DND-41 (cell line): ENCODE results near the gene DGKI.

Experiments
- EZH2 ChIP-seq: IDR thresholded peaks from 3 replicates; pipeline ENCODE4 v1.6.1; 2012; ENCODE audit warnings: borderline replicate concordance, low read depth, mild to moderate bottlenecking, moderate library complexity, low read length, inconsistent platforms; ENCODE audit not compliant: severe bottlenecking
- TF ChIP-seq, protein P1 (sequence below): IDR thresholded peaks from 2 replicates; pipeline ENCODE4 v1.5.1; 2012; ENCODE audit warnings: borderline replicate concordance, low read length, moderate library complexity, mild to moderate bottlenecking; ENCODE audit not compliant: poor library complexity, severe bottlenecking; ENCODE audit errors: extremely low read depth

- TF ChIP-seq, protein P1, sequence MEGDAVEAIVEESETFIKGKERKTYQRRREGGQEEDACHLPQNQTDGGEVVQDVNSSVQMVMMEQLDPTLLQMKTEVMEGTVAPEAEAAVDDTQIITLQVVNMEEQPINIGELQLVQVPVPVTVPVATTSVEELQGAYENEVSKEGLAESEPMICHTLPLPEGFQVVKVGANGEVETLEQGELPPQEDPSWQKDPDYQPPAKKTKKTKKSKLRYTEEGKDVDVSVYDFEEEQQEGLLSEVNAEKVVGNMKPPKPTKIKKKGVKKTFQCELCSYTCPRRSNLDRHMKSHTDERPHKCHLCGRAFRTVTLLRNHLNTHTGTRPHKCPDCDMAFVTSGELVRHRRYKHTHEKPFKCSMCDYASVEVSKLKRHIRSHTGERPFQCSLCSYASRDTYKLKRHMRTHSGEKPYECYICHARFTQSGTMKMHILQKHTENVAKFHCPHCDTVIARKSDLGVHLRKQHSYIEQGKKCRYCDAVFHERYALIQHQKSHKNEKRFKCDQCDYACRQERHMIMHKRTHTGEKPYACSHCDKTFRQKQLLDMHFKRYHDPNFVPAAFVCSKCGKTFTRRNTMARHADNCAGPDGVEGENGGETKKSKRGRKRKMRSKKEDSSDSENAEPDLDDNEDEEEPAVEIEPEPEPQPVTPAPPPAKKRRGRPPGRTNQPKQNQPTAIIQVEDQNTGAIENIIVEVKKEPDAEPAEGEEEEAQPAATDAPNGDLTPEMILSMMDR, result no peak
- TF ChIP-seq EZH2, result no peak
These were observed 164.2 kb downstream of the DGKI start for GRCh38 chr7:137682596-137682995.
